HEK293T (cell line): ENCODE results near the gene N4BP2L2.

Source experiments
- CTCF ChIA-PET: fragments of 350-600 bp; formaldehyde crosslinking; extraction: SDS; loops from one replicate; lab custom pipeline; 2021; ENCODE audit warnings: antibody characterized with exemption, inconsistent platforms; lab: Yijun Ruan, JAX
- POLR2A ChIA-PET: fragments of 350-600 bp; formaldehyde crosslinking; extraction: SDS; loops from one replicate; lab custom pipeline; 2020; ENCODE audit warnings: antibody characterized with exemption, inconsistent platforms; lab: Yijun Ruan, JAX
- DNase-seq: peaks from one replicate; pipeline ENCODE4 v3.0.0; 2012; ENCODE audit warnings: mixed read lengths; ENCODE audit errors: extremely low spot score
- ARNT ChIP-seq: fragments of 450-650 bp; IDR thresholded peaks from 2 replicates; pipeline ENCODE4 v1.6.1; 2017; ENCODE audit warnings: mild to moderate bottlenecking
- BHLHE40 ChIP-seq: fragments of 450-650 bp; IDR thresholded peaks from 2 replicates; pipeline ENCODE4 v1.6.1; 2016; ENCODE audit warnings: mild to moderate bottlenecking, moderate library complexity, borderline replicate concordance
- CTBP1 ChIP-seq: fragments of 450-650 bp; IDR thresholded peaks from 2 replicates; pipeline ENCODE4 v1.6.1; 2016; ENCODE audit warnings: borderline replicate concordance
- ELF4 ChIP-seq: fragments of 450-650 bp; IDR thresholded peaks from 2 replicates; pipeline ENCODE4 v1.6.1; 2017; ENCODE audit warnings: antibody characterized with exemption
- FOXA1 ChIP-seq: fragments of 450-650 bp; IDR thresholded peaks from 2 replicates; pipeline ENCODE4 v1.6.1; 2016; ENCODE audit warnings: mild to moderate bottlenecking
- FOXK2 ChIP-seq: fragments of 450-650 bp; IDR thresholded peaks from 2 replicates; pipeline ENCODE4 v1.6.1; 2016; ENCODE audit warnings: mild to moderate bottlenecking
- FOXM1 ChIP-seq: fragments of 450-650 bp; IDR thresholded peaks from 2 replicates; pipeline ENCODE4 v1.6.1; 2017; ENCODE audit warnings: mild to moderate bottlenecking, borderline replicate concordance
- HDGF ChIP-seq: fragments of 450-650 bp; IDR thresholded peaks from 2 replicates; pipeline ENCODE4 v1.6.1; 2017; ENCODE audit warnings: antibody characterized with exemption, borderline replicate concordance
- L3MBTL2 ChIP-seq: fragments of 450-650 bp; conservative IDR thresholded peaks from 2 replicates; pipeline ENCODE4 v1.6.1; 2016; ENCODE audit warnings: mild to moderate bottlenecking
- LEF1 ChIP-seq: fragments of 450-650 bp; IDR thresholded peaks from 2 replicates; pipeline ENCODE4 v1.6.1; 2017; ENCODE audit warnings: mild to moderate bottlenecking, borderline replicate concordance
- NFRKB ChIP-seq: fragments of 450-650 bp; IDR thresholded peaks from 2 replicates; pipeline ENCODE4 v1.6.1; 2016; ENCODE audit warnings: mild to moderate bottlenecking, moderate library complexity
- SP1 ChIP-seq: fragments of 450-650 bp; IDR thresholded peaks from 2 replicates; pipeline ENCODE4 v1.6.1; 2017
- SUZ12 ChIP-seq: fragments of 450-650 bp; IDR thresholded peaks from 2 replicates; pipeline ENCODE4 v1.6.1; 2016; ENCODE audit warnings: mild to moderate bottlenecking
- TARDBP ChIP-seq: fragments of 450-650 bp; IDR thresholded peaks from 2 replicates; pipeline ENCODE4 v1.6.1; 2016
- ZNF384 ChIP-seq: fragments of 450-650 bp; IDR thresholded peaks from 2 replicates; pipeline ENCODE4 v1.6.1; 2016
- TF ChIP-seq, protein P1 (sequence below): fragments of 450-650 bp; IDR thresholded peaks from 2 replicates; pipeline ENCODE4 v1.6.1; 2016

N4BP2L2 gene

DNA sequence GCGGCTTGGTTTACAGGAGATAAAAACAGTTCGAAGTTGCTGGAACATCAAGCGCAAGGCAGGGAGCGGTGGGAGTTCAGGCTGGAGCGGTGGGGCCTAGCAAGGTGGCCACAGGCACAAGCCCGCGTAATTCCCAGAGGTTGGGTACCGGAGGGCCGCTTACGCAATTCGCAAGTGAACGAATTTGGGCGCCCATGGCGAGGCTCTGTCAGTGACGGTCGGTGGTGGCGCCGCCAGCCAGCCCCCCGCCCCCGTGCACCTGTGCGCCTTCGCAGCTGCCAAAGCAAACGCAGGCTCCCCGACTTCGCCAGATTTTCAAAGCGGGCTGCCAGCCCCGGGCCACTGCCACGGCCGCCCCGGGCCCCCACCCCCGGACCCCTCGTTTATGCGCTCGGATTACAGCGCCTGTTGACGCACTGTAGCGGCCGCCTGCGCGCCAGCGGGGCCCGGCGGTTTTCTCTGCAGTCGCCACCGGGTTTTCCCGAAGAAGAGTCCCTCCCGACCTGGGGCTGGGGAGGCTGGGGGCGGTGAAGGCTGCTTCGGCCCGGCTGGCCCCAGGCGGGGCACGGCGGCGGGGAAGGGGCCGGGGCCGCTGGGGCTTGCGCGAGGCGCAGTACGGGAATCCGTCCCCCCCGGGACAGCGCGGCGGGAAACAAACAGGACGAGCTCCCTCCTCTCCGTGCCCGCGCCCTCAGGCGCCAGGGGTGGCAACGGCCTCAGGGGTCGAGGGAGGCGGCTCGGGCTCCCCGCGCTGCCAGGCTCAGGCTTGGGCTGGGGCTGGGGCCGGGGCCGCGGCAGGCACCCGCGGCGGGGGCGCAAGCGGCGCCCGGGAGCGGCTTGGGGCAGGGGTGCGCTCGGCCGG, 111.4 kb downstream of the N4BP2L2 start:
- TF ChIP-seq ZNF384 (no peak), CTBP1 (no peak), FOXA1 (no peak), TARDBP (no peak), L3MBTL2 (no peak)
- no peak for DNase-seq
- ChIA-PET CTCF (no interaction called here), POLR2A (no interaction called here)

DNA sequence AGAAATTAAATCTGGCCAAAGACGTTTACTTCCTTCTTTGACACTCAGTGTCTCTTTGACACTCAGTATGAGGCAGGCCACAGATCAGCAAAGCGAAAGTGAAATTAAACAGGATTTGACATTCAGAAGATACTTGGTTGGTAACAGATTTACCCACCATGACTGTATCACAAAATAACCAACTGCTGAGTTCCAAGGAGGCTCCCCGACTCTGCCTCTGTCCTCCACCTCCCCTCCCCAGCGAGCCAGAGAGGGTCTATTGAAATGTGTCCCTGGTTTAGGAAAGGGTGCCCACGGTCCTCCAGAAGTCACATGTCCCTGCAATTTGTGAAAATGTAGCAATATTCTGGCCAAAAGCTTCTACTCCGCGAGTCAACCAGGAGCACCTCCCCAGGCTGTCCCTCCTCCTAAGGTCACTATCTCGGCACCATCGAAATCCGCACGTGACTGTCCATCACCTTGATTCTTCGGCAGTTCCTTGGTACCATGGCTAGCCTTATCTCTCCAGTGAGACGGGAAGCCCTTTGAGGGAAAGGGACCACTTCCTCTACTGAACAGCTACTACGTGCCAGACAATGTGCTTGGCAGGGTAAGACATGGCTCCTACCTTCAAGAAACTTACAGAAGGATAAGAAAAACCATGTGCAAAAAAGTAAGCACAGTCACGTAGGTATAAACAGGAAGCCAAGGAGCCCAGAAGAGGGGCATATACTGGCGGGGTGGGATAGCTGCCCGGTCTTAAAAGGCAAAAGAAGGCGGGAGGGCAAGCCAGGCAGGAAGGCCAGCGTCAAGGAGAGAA, 112.2 kb downstream of the N4BP2L2 start:
- TF ChIP-seq TARDBP (no peak), ZNF384 (no peak), L3MBTL2 (no peak), ELF4 (no peak)
- ChIA-PET POLR2A (no interaction called here), CTCF (no interaction called here)
- no peak for DNase-seq

- no peak for DNase-seq
- POLR2A ChIA-PET = no interaction called here
- CTCF ChIA-PET = no interaction called here
- TF ChIP-seq ARNT = no peak
Measured at GRCh38 chr13:32425158-32425557, 113.4 kb downstream of the N4BP2L2 start.

- POLR2A ChIA-PET = no interaction called here
- CTCF ChIA-PET = interaction anchor here (0.9 kb wide), 1 partner anchor 8 kb away, joined by 3 read pairs; no protein-coding TSS in a partner anchor
- no peak for DNase-seq
- no peak for TF ChIP-seq ARNT
- no peak for TF ChIP-seq BHLHE40
- TF ChIP-seq HDGF = no peak
- no peak for TF ChIP-seq SP1
- TF ChIP-seq ELF4 = no peak
- TF ChIP-seq FOXM1 = no peak
- no peak for TF ChIP-seq SUZ12
- TF ChIP-seq L3MBTL2 = no peak
- TF ChIP-seq ZNF384 = no peak
- TF ChIP-seq CTBP1 = no peak
- TF ChIP-seq, protein P1, sequence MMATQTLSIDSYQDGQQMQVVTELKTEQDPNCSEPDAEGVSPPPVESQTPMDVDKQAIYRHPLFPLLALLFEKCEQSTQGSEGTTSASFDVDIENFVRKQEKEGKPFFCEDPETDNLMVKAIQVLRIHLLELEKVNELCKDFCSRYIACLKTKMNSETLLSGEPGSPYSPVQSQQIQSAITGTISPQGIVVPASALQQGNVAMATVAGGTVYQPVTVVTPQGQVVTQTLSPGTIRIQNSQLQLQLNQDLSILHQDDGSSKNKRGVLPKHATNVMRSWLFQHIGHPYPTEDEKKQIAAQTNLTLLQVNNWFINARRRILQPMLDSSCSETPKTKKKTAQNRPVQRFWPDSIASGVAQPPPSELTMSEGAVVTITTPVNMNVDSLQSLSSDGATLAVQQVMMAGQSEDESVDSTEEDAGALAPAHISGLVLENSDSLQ = no peak
- no peak for TF ChIP-seq LEF1
Measured at GRCh38 chr13:32423592-32423991, 115.0 kb downstream of the N4BP2L2 start.

GRCh38 chr13:32419862-32420261, 118.7 kb downstream of the N4BP2L2 start:
- POLR2A ChIA-PET = no interaction called here
- CTCF ChIA-PET = no interaction called here
- TF ChIP-seq CTBP1 (no peak), BHLHE40 (no peak), HDGF (no peak), FOXM1 (no peak), NFRKB (no peak), L3MBTL2 (no peak), ELF4 (no peak), SP1 (no peak), LEF1 (no peak)
- TF ChIP-seq, protein P1 = no peak
- no peak for DNase-seq

GRCh38 chr13:32417995-32418394, 120.6 kb downstream of the N4BP2L2 start:
- ChIA-PET POLR2A (no interaction called here), CTCF (no interaction called here)
- no peak for DNase-seq
- no peak for TF ChIP-seq ELF4
- TF ChIP-seq ARNT = no peak
- TF ChIP-seq L3MBTL2 = no peak
- no peak for TF ChIP-seq FOXA1
- no peak for TF ChIP-seq CTBP1
- TF ChIP-seq SP1 = no peak
- no peak for TF ChIP-seq NFRKB
- TF ChIP-seq ZNF384 = no peak
- no peak for TF ChIP-seq HDGF
- no peak for TF ChIP-seq TARDBP
- TF ChIP-seq BHLHE40 = no peak
- TF ChIP-seq, protein P1 = no peak
- no peak for TF ChIP-seq LEF1
- TF ChIP-seq FOXM1 = no peak
- no peak for TF ChIP-seq FOXK2
- no peak for TF ChIP-seq SUZ12

GRCh38 chr13:32415019-32415418, 123.6 kb downstream of the N4BP2L2 start:
- DNase-seq = peak; percentile 37
- TF ChIP-seq TARDBP (no peak), NFRKB (no peak), HDGF (no peak), ELF4 (no peak), FOXM1 (no peak), SUZ12 (no peak), CTBP1 (no peak)
- TF ChIP-seq, protein P1 = no peak
- ChIA-PET CTCF (interaction anchor here (1.1 kb wide), 1 partner anchor 9 kb away, joined by 3 read pairs; no protein-coding TSS in a partner anchor), POLR2A (no interaction called here)
